Left lung (tissue), 10 donors: ENCODE results near the gene RNASEH2B. TPM values are rescaled to one million over a fixed set of nuclear protein-coding genes. Genes with fewer than 3 reads are reported as not detected.

ENCODE experiments used
- ATAC-seq: fragments of 200-7000 bp; cut with Tn5 transposase; one replicate; pipeline ENCODE4 v1.9.1; 2020; ENCODE audit warnings: moderate library complexity
- DNase-seq, 4 donors: peaks; one replicate each; pipeline ENCODE4 v3.0.0-alpha.2; 2013 to 2020
- H3K27ac ChIP-seq, 2 donors: fragments of 200-600 bp; sonication (generic) in 1 of 2; one replicate each; pipeline versions ENCODE4 v1.5.0 to v1.8.0; 2020 to 2021
- H3K27me3 ChIP-seq, 2 donors: fragments of 200-600 bp; sonication (generic) in 1 of 2; one replicate each; pipeline versions ENCODE4 v1.5.0 to v1.8.0; 2020 to 2021
- H3K36me3 ChIP-seq, 2 donors: fragments of 200-600 bp; sonication (generic) in 1 of 2; one replicate each; pipeline versions ENCODE4 v1.5.0 to v1.8.0; 2020 to 2021
- H3K4me1 ChIP-seq, 2 donors: fragments of 200-600 bp; one replicate each; pipeline ENCODE4 v1.8.0; 2021
- H3K4me3 ChIP-seq, 2 donors: fragments of 200-600 bp; sonication (generic) in 1 of 2; one replicate each; pipeline versions ENCODE4 v1.5.0 to v1.8.0; 2020 to 2021; ENCODE audit warnings: mild to moderate bottlenecking in 1 of 2
- H3K9me3 ChIP-seq, 2 donors: fragments of 200-600 bp; sonication (generic) in 1 of 2; one replicate each; pipeline versions ENCODE4 v1.5.0 to v1.8.0; 2020 to 2021
- intact Hi-C, 2 donors: fragments of 100-400 bp; cut with DNase I; formaldehyde crosslinking; loops; one replicate each; pipeline versions ENCODE4 v1.11.2 to v1.14.2; 2022
- polyA plus RNA-seq, 6 donors: library from polyadenylated mRNA; unstranded; fragments of 120-200 nt; gene quantifications; one replicate each; pipeline ENCODE4 v1.2.1, GENCODE V29; 2013; ENCODE audit not compliant: insufficient read length in 6 of 6
- total RNA-seq, 2 donors: library from RNA; stranded (reverse); fragmentation: NEBNext Ultra II Directional; extraction: Animal tissue kit (Norgen Biotek cat#: 25700); gene quantifications; one replicate each; pipeline ENCODE4 v1.2.1, GENCODE V29; 2021
- TF ChIP-seq, protein P1 (sequence below), 2 donors: fragments of 200-600 bp; sonication (generic) in 1 of 2; IDR thresholded peaks; one replicate each; pipeline versions ENCODE4 v1.5.0 to v1.8.0; 2021; ENCODE audit warnings: antibody characterized with exemption in 2 of 2
- donor health status: DM: no; HTN: yes; CAD: no.
- donor health status: DM: no; HTN: no; CAD: no.

Gene RNASEH2B
- total and polyA plus RNA-seq, 8 donors = 39.6 to 73.3 (median 63.5) TPM

DNA sequence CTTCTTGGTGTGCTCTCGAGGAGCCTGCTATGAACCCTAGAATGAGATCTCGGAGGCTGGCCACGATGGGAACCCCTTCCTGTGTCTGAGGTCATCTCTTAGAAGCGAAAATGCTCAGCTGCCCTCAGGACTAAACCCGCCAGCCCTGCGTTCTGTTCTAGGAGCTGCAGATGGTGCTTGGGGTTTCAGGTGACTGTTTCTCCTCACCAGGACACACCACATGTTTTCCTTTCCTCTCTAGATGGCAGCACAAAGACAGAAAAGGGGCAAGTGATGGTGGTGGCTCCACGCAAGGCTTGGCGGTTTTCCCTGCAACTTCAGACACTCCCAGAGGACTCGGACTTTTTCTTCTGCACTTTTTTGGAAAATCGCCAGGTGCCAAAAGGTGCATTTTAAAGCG lies 60.1 kb downstream of the RNASEH2B start:
- DNase-seq (no peak), ATAC-seq (no peak)
- Histone ChIP-seq H3K36me3 (peaks cover 0 to 30% of the 10 kb centered on the region in 2 donors), H3K4me1 (no peaks in the 10 kb centered on the region), H3K27ac (no peak overlapping the region), H3K4me3 (no peak overlapping the region), H3K9me3 (no peaks in the 10 kb centered on the region), H3K27me3 (no peaks in the 10 kb centered on the region)
- intact Hi-C loops = no loop called here
- TF ChIP-seq, protein P1, sequence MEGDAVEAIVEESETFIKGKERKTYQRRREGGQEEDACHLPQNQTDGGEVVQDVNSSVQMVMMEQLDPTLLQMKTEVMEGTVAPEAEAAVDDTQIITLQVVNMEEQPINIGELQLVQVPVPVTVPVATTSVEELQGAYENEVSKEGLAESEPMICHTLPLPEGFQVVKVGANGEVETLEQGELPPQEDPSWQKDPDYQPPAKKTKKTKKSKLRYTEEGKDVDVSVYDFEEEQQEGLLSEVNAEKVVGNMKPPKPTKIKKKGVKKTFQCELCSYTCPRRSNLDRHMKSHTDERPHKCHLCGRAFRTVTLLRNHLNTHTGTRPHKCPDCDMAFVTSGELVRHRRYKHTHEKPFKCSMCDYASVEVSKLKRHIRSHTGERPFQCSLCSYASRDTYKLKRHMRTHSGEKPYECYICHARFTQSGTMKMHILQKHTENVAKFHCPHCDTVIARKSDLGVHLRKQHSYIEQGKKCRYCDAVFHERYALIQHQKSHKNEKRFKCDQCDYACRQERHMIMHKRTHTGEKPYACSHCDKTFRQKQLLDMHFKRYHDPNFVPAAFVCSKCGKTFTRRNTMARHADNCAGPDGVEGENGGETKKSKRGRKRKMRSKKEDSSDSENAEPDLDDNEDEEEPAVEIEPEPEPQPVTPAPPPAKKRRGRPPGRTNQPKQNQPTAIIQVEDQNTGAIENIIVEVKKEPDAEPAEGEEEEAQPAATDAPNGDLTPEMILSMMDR (IDR thresholded peaks at IDR 0.05) = no peak

DNA sequence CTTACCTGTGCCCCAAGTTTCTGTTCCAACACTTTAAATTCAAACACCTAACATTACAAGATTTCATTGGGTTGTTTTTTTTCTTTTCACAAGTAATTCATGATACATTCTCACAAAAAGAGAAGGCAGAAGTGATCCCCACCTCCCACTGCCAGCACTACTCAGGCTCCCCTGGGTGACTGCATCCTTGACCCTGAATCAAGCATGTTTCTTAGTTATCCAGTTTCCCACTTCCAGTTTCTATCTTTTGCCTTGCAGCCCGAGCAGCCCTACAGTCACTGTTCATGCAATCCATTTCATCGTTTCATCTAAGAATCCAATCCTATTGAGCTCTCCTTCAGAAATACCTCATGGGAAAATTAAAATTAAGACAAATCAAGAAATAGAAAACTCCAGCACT lies 61.4 kb downstream of the RNASEH2B start:
- ATAC-seq (no peak), DNase-seq (no peak)
- H3K27ac ChIP-seq = no peak overlapping the region
- H3K9me3 ChIP-seq = no peaks in the 10 kb centered on the region
- TF ChIP-seq, protein P1 (IDR thresholded peaks at IDR 0.05) = no peak
- H3K36me3 ChIP-seq = peaks cover 0 to 23% of the 10 kb centered on the region in 2 donors
- H3K4me3 ChIP-seq = no peak overlapping the region
- intact Hi-C loops = no loop called here
- no peaks in the 10 kb centered on the region for H3K27me3 ChIP-seq
- H3K4me1 ChIP-seq = no peaks in the 10 kb centered on the region

DNA sequence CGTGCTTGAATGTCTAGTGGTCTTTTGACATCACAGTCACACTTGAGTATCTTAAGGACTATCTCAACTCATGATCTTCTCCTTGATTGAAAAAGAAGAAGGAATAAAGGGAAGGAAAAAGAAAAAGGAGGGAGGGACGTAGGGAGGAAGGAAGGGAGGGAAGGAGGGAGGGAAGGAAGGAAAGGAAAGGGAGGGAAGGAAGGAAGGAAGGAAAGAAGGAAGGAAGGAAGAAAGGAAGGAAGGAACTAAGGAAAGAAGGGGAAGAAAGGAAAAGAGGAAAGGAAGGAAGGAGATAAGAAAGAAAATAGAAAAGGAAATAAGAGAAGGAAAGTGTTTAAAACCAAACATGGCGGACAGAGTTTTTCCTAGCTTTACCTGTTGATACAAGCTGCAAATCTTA lies 64.7 kb downstream of the RNASEH2B start:
- Histone ChIP-seq H3K9me3 (no peaks in the 10 kb centered on the region), H3K4me3 (no peak overlapping the region), H3K4me1 (peaks cover 0 to 8% of the 10 kb centered on the region in 2 donors), H3K36me3 (peaks cover 0 to 26% of the 10 kb centered on the region in 2 donors), H3K27me3 (no peaks in the 10 kb centered on the region), H3K27ac (no peak overlapping the region)
- intact Hi-C loops = no loop called here
- TF ChIP-seq, protein P1 (IDR thresholded peaks at IDR 0.05) = no peak
- DNase-seq (no peak), ATAC-seq (no peak)

DNA sequence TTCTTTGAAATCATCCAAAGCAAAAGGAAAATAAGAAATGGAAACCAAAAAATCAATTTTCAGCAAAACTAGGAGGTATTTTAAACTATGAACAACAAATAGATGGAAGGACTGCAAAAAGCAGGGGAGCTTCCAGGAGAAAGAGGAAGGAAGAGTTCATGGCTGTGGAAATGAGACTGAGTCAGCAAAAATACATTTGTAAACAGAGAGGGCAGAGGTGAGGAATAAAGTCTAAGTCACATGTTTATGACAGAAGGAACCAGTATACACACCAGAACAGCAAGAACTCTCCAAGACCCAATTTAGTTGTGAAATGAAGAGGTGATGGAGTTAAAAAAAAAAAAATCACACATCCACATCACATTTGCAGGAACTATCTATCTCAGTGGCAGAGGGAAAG lies 69.6 kb downstream of the RNASEH2B start:
- no peak for DNase-seq
- ATAC-seq = peak; percentile 60
- H3K4me3 ChIP-seq = no peak overlapping the region
- intact Hi-C loops = no loop called here
- H3K9me3 ChIP-seq = no peaks in the 10 kb centered on the region
- H3K27ac ChIP-seq = peak overlapping the region in 1 of 2 donors; percentile 63
- TF ChIP-seq, protein P1 (IDR thresholded peaks at IDR 0.05) = no peak
- H3K4me1 ChIP-seq = peaks cover 0 to 11% of the 10 kb centered on the region in 2 donors
- H3K27me3 ChIP-seq = no peaks in the 10 kb centered on the region
- peaks cover 0 to 10% of the 10 kb centered on the region in 2 donors for H3K36me3 ChIP-seq

DNA sequence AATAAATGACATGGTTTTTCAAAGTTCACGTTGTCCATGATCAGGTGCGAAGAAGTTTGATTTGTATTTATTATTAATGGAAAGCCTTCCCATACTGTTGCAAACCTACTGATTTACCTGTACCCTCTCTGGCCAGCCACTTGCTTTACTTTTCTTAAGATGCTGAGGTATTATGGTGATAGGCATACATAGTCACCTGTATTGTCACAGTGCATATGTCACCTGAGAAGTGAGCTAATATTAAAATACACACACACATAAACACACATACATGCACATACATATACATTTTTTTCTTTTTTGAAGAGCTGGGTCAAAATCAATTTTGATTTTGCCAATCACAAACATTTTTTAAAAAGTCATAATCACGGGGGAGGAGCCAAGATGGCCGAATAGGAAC lies 72.1 kb downstream of the RNASEH2B start:
- Histone ChIP-seq H3K4me1 (peaks cover 0 to 11% of the 10 kb centered on the region in 2 donors), H3K9me3 (no peaks in the 10 kb centered on the region), H3K27ac (no peak overlapping the region), H3K36me3 (no peaks in the 10 kb centered on the region), H3K4me3 (no peak overlapping the region), H3K27me3 (no peaks in the 10 kb centered on the region)
- ATAC-seq = peak; percentile 36
- intact Hi-C loops = no loop called here
- DNase-seq = no peak
- TF ChIP-seq, protein P1 (IDR thresholded peaks at IDR 0.05) = no peak
